ENCODE data around the gene LUC7L2.
A peak's percentile ranks its signal among the peaks of the same experiment; 100 is the strongest.
"Not testable (repeated sequence)": the region's sequence is repeated elsewhere in the genome, so short reads cannot be mapped to it uniquely, and the experiment has no call there.

LUC7L2 gene

GRCh38 chr7:139357729-139358506, 1.8 kb upstream of the LUC7L2 start:
- not testable (repeated sequence) for FAIRE-seq

- FAIRE-seq: no peak
Observed at GRCh38 chr7:139358541-139359365, 941 bp upstream of the LUC7L2 start.

GRCh38 chr7:139360210-139360947, 685 bp downstream of the LUC7L2 start:
- no peak for FAIRE-seq

GRCh38 chr7:139360948-139361307, 1.2 kb downstream of the LUC7L2 start:
- peak; percentile 55 for FAIRE-seq

GRCh38 chr7:139361523-139361922, 1.8 kb downstream of the LUC7L2 start:
- FAIRE-seq: no peak

- no peak for FAIRE-seq
Observed at GRCh38 chr7:139362302-139362701, 2.6 kb downstream of the LUC7L2 start.

- FAIRE-seq: no peak
Observed at GRCh38 chr7:139362981-139363380, 3.3 kb downstream of the LUC7L2 start.

- no peak for FAIRE-seq
Observed at GRCh38 chr7:139365336-139365735, 5.6 kb downstream of the LUC7L2 start.

GRCh38 chr7:139366400-139366799, 6.7 kb downstream of the LUC7L2 start:
- no peak for FAIRE-seq

GRCh38 chr7:139367438-139368155, 7.9 kb downstream of the LUC7L2 start:
- no peak for FAIRE-seq

GRCh38 chr7:139370301-139370942, 10.7 kb downstream of the LUC7L2 start:
- FAIRE-seq: no peak

- FAIRE-seq: no peak
Observed at GRCh38 chr7:139370943-139371313, 11.2 kb downstream of the LUC7L2 start.

- FAIRE-seq: no peak
Observed at GRCh38 chr7:139374246-139374645, 14.6 kb downstream of the LUC7L2 start.

GRCh38 chr7:139382439-139382838, 22.7 kb downstream of the LUC7L2 start:
- FAIRE-seq: no peak

GRCh38 chr7:139384611-139385010, 24.9 kb downstream of the LUC7L2 start:
- no peak for FAIRE-seq

GRCh38 chr7:139387594-139387993, 27.9 kb downstream of the LUC7L2 start:
- no peak for FAIRE-seq

- FAIRE-seq: no peak
Observed at GRCh38 chr7:139389091-139389490, 29.4 kb downstream of the LUC7L2 start.

GRCh38 chr7:139389774-139390173, 30.1 kb downstream of the LUC7L2 start:
- no peak for FAIRE-seq

- FAIRE-seq: no peak
Observed at GRCh38 chr7:139393621-139394211, 34.0 kb downstream of the LUC7L2 start.

- no peak for FAIRE-seq
Observed at GRCh38 chr7:139394540-139394939, 34.8 kb downstream of the LUC7L2 start.

- FAIRE-seq: no peak
Observed at GRCh38 chr7:139396323-139396951, 36.7 kb downstream of the LUC7L2 start.
